Measurements from ENCODE around the gene EPO.

- TF ChIP-seq EZH2phosphoT487 (IDR thresholded peaks at IDR 0.05; ENCODE audit: insufficient read depth, low read depth), result no peak
- TF ChIP-seq EZH2 (IDR thresholded peaks at IDR 0.05; ENCODE audit: insufficient read depth, poor library complexity, severe bottlenecking), result no peak
Measured at GRCh38 chr7:100736671-100737070, 16.4 kb downstream of the EPO start.

Data from GM23248 (cell line).